WTC11 (cell line): ENCODE measurements around the gene OR14I1.

Experiments
- ATF6 ChIP-seq: sonication (generic); formaldehyde crosslinking; IDR thresholded peaks from 2 replicates; pipeline ENCODE4 v1.8.1; 2023; ENCODE audit warnings: mild to moderate bottlenecking, missing genetic modification reagents
- E2F4 ChIP-seq: sonication (generic); formaldehyde crosslinking; IDR thresholded peaks from 2 replicates; pipeline ENCODE4 v1.8.1; 2022; ENCODE audit warnings: low read depth, mild to moderate bottlenecking, moderate library complexity, missing genetic modification reagents, borderline replicate concordance
- IRF1 ChIP-seq: sonication (generic); formaldehyde crosslinking; IDR thresholded peaks from 2 replicates; pipeline ENCODE4 v1.8.0; 2023; ENCODE audit warnings: missing genetic modification reagents
- IRF2 ChIP-seq: sonication (generic); formaldehyde crosslinking; IDR thresholded peaks from 2 replicates; pipeline ENCODE4 v1.8.0; 2022; ENCODE audit warnings: low read depth, missing genetic modification reagents, borderline replicate concordance
- NFYB ChIP-seq: sonication (generic); formaldehyde crosslinking; conservative IDR thresholded peaks from 2 replicates; pipeline ENCODE4 v1.8.0; 2022; ENCODE audit warnings: low read depth, missing genetic modification reagents
- NR3C1 ChIP-seq: sonication (generic); formaldehyde crosslinking; conservative IDR thresholded peaks from 2 replicates; pipeline ENCODE4 v1.8.1; 2023; ENCODE audit warnings: low read depth, mild to moderate bottlenecking, missing genetic modification reagents
- SMAD4 ChIP-seq: sonication (generic); formaldehyde crosslinking; IDR thresholded peaks from 2 replicates; pipeline ENCODE4 v1.8.0; 2022; ENCODE audit warnings: mild to moderate bottlenecking, missing genetic modification reagents
- SP1 ChIP-seq: sonication (generic); formaldehyde crosslinking; conservative IDR thresholded peaks from 2 replicates; pipeline ENCODE4 v1.8.1; 2022; ENCODE audit warnings: missing genetic modification reagents
- STAT6 ChIP-seq: sonication (generic); formaldehyde crosslinking; conservative IDR thresholded peaks from 2 replicates; pipeline ENCODE4 v1.8.1; 2023; ENCODE audit warnings: mild to moderate bottlenecking, low read depth, missing genetic modification reagents, moderate library complexity
- ZNF121 ChIP-seq: sonication (generic); formaldehyde crosslinking; IDR thresholded peaks from 2 replicates; pipeline ENCODE4 v1.8.0; 2023; ENCODE audit warnings: missing genetic modification reagents
- ZNF416 ChIP-seq: fragments of 250-450 bp; sonication (Bioruptor Pico); IDR thresholded peaks from 2 replicates; pipeline ENCODE4 v1.9.0; 2021; ENCODE audit warnings: mild to moderate bottlenecking, inconsistent platforms
- TF ChIP-seq, protein P1 (sequence below): fragments of 200-600 bp; IDR thresholded peaks from 2 replicates; pipeline ENCODE4 v1.8.0; 2022; ENCODE audit warnings: antibody characterized with exemption
- TF ChIP-seq, protein P2 (sequence below): sonication (generic); formaldehyde crosslinking; IDR thresholded peaks from 2 replicates; pipeline ENCODE4 v1.8.0; 2022; ENCODE audit warnings: missing genetic modification reagents
- TF ChIP-seq, protein P3 (sequence below): sonication (generic); formaldehyde crosslinking; IDR thresholded peaks from 2 replicates; pipeline ENCODE4 v1.8.1; 2022; ENCODE audit warnings: mild to moderate bottlenecking, missing genetic modification reagents, moderate library complexity, borderline replicate concordance

- TF ChIP-seq, protein P1, sequence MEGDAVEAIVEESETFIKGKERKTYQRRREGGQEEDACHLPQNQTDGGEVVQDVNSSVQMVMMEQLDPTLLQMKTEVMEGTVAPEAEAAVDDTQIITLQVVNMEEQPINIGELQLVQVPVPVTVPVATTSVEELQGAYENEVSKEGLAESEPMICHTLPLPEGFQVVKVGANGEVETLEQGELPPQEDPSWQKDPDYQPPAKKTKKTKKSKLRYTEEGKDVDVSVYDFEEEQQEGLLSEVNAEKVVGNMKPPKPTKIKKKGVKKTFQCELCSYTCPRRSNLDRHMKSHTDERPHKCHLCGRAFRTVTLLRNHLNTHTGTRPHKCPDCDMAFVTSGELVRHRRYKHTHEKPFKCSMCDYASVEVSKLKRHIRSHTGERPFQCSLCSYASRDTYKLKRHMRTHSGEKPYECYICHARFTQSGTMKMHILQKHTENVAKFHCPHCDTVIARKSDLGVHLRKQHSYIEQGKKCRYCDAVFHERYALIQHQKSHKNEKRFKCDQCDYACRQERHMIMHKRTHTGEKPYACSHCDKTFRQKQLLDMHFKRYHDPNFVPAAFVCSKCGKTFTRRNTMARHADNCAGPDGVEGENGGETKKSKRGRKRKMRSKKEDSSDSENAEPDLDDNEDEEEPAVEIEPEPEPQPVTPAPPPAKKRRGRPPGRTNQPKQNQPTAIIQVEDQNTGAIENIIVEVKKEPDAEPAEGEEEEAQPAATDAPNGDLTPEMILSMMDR: no peak
- no peak for TF ChIP-seq ATF6 (CRISPR knock-in tag)
- TF ChIP-seq IRF2 (CRISPR knock-in tag): no peak
- TF ChIP-seq SMAD4: no peak
- TF ChIP-seq STAT6 (CRISPR knock-in tag): no peak
- TF ChIP-seq E2F4: no peak
- no peak for TF ChIP-seq IRF1 (CRISPR knock-in tag)
- TF ChIP-seq NFYB: no peak
- TF ChIP-seq, protein P2, sequence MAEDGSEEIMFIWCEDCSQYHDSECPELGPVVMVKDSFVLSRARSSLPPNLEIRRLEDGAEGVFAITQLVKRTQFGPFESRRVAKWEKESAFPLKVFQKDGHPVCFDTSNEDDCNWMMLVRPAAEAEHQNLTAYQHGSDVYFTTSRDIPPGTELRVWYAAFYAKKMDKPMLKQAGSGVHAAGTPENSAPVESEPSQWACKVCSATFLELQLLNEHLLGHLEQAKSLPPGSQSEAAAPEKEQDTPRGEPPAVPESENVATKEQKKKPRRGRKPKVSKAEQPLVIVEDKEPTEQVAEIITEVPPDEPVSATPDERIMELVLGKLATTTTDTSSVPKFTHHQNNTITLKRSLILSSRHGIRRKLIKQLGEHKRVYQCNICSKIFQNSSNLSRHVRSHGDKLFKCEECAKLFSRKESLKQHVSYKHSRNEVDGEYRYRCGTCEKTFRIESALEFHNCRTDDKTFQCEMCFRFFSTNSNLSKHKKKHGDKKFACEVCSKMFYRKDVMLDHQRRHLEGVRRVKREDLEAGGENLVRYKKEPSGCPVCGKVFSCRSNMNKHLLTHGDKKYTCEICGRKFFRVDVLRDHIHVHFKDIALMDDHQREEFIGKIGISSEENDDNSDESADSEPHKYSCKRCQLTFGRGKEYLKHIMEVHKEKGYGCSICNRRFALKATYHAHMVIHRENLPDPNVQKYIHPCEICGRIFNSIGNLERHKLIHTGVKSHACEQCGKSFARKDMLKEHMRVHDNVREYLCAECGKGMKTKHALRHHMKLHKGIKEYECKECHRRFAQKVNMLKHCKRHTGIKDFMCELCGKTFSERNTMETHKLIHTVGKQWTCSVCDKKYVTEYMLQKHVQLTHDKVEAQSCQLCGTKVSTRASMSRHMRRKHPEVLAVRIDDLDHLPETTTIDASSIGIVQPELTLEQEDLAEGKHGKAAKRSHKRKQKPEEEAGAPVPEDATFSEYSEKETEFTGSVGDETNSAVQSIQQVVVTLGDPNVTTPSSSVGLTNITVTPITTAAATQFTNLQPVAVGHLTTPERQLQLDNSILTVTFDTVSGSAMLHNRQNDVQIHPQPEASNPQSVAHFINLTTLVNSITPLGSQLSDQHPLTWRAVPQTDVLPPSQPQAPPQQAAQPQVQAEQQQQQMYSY (CRISPR knock-in tag): no peak
- TF ChIP-seq, protein P3, sequence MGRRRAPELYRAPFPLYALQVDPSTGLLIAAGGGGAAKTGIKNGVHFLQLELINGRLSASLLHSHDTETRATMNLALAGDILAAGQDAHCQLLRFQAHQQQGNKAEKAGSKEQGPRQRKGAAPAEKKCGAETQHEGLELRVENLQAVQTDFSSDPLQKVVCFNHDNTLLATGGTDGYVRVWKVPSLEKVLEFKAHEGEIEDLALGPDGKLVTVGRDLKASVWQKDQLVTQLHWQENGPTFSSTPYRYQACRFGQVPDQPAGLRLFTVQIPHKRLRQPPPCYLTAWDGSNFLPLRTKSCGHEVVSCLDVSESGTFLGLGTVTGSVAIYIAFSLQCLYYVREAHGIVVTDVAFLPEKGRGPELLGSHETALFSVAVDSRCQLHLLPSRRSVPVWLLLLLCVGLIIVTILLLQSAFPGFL: no peak
- TF ChIP-seq NR3C1 (CRISPR knock-in tag): no peak
- TF ChIP-seq SP1 (CRISPR knock-in tag): no peak
- no peak for TF ChIP-seq ZNF416 (CRISPR knock-in tag)
- no peak for TF ChIP-seq ZNF121 (CRISPR knock-in tag)
These were observed 34.9 kb upstream of the OR14I1 start for GRCh38 chr1:248737457-248737856.
